GM23338 (cell line): Measurements from ENCODE around the gene CACNA2D2. TPM values are rescaled to one million over a fixed set of nuclear protein-coding genes. Genes with fewer than 3 reads are reported as not detected.

Source experiments
- ATAC-seq: fragments of 200-7000 bp; cut with Tn5 transposase; 3 replicates; pipeline ENCODE4 v1.9.1; 2020
- DNase-seq: peaks from one replicate; pipeline ENCODE4 v3.0.0-alpha.2; 2015; ENCODE audit warnings: low spot score
- H2AFZ ChIP-seq: fragments of 200-600 bp; sonication (generic); 2 replicates; pipeline ENCODE4 v1.8.0; 2016; ENCODE audit warnings: antibody characterized with exemption, mild to moderate bottlenecking, moderate library complexity
- H3F3A ChIP-seq: fragments of 200-600 bp; sonication (generic); replicated peaks from 2 replicates; pipeline ENCODE4 v1.8.0; 2017; ENCODE audit warnings: antibody characterized with exemption, mixed run types, low read depth
- H3K27ac ChIP-seq: fragments of 200-600 bp; sonication (generic); 2 replicates; pipeline ENCODE4 v1.6.1; 2016; ENCODE audit warnings: low read depth
- H3K27me3 ChIP-seq: fragments of 200-600 bp; sonication (generic); 2 replicates; pipeline ENCODE4 v1.8.0; 2016; ENCODE audit warnings: mild to moderate bottlenecking, mixed run types, moderate library complexity; ENCODE audit not compliant: insufficient read depth
- H3K36me3 ChIP-seq: fragments of 200-600 bp; sonication (generic); 2 replicates; pipeline ENCODE4 v1.8.0; 2016; ENCODE audit warnings: mild to moderate bottlenecking; ENCODE audit not compliant: insufficient read depth
- H3K4me1 ChIP-seq: fragments of 200-600 bp; sonication (generic); 2 replicates; pipeline ENCODE4 v1.8.0; 2016; ENCODE audit warnings: mild to moderate bottlenecking, moderate library complexity; ENCODE audit not compliant: insufficient read depth
- H3K4me2 ChIP-seq: fragments of 200-600 bp; sonication (generic); 2 replicates; pipeline ENCODE4 v1.7.1; 2017; ENCODE audit warnings: mixed run types
- H3K4me3 ChIP-seq: fragments of 200-600 bp; sonication (generic); 2 replicates; pipeline ENCODE4 v1.6.1; 2016; ENCODE audit warnings: mixed run types
- H3K79me2 ChIP-seq: fragments of 200-600 bp; sonication (generic); replicated peaks from 2 replicates; pipeline ENCODE4 v1.8.0; 2017; ENCODE audit warnings: mild to moderate bottlenecking; ENCODE audit not compliant: insufficient read depth
- H3K9me2 ChIP-seq: fragments of 200-600 bp; sonication (generic); 2 replicates; pipeline ENCODE4 v1.8.0; 2017; ENCODE audit not compliant: insufficient read depth
- H4K20me1 ChIP-seq: fragments of 200-600 bp; sonication (generic); replicated peaks from 2 replicates; pipeline ENCODE4 v1.8.0; 2017; ENCODE audit warnings: mild to moderate bottlenecking; ENCODE audit not compliant: insufficient read depth
- H3K27ac Mint-ChIP-seq: 2 replicates; pipeline ENCODE4 v1.8.0; 2020; ENCODE audit warnings: inconsistent platforms, mild to moderate bottlenecking, moderate library complexity, mixed read lengths
- H3K27me3 Mint-ChIP-seq: 3 replicates; pipeline ENCODE4 v1.8.0; 2022; ENCODE audit warnings: low read depth, mild to moderate bottlenecking, moderate library complexity, mixed read lengths, inconsistent platforms; ENCODE audit not compliant: insufficient read depth, poor library complexity
- H3K36me3 Mint-ChIP-seq: 3 replicates; pipeline ENCODE4 v1.8.0; 2021; ENCODE audit warnings: low read depth, mild to moderate bottlenecking, inconsistent platforms, moderate library complexity, mixed read lengths
- H3K4me1 Mint-ChIP-seq: 3 replicates; pipeline ENCODE4 v1.8.0; 2020; ENCODE audit warnings: mild to moderate bottlenecking, inconsistent platforms, mixed read lengths
- H3K4me3 Mint-ChIP-seq: 3 replicates; pipeline ENCODE4 v1.8.0; 2021; ENCODE audit warnings: moderate library complexity, mild to moderate bottlenecking, inconsistent platforms, mixed read lengths
- H3K9me3 Mint-ChIP-seq: 3 replicates; pipeline ENCODE4 v1.8.0; 2020; ENCODE audit warnings: moderate library complexity, mild to moderate bottlenecking, inconsistent platforms, mixed read lengths
- CREB1 ChIP-seq: fragments of 250-450 bp; sonication (Bioruptor Pico); IDR thresholded peaks from 2 replicates; pipeline ENCODE4 v1.5.0; 2020; ENCODE audit warnings: low read depth, mild to moderate bottlenecking, moderate library complexity
- CTCF ChIP-seq, 2 experiments: fragments of 200-600 bp in 1 of 2; sonication (generic) in 1 of 2; conservative IDR thresholded peaks; 2 replicates each; pipeline versions ENCODE4 v1.5.1 to v1.6.1; 2016 to 2017; ENCODE audit warnings: antibody characterized with exemption in 2 of 2, low read depth in 2 of 2, mild to moderate bottlenecking in 2 of 2, moderate library complexity in 1 of 2
- EZH2 ChIP-seq: fragments of 200-600 bp; sonication (generic); IDR thresholded peaks from one replicate; pipeline ENCODE4 v1.8.0; 2017; ENCODE audit warnings: antibody characterized with exemption, mild to moderate bottlenecking, low read depth; ENCODE audit not compliant: unreplicated experiment
- JUNB ChIP-seq: IDR thresholded peaks from one replicate; pipeline ENCODE4 v1.6.1; 2016; ENCODE audit warnings: antibody characterized with exemption; ENCODE audit not compliant: unreplicated experiment
- NANOG ChIP-seq: IDR thresholded peaks from 2 replicates; pipeline ENCODE4 v1.6.1; 2016; ENCODE audit warnings: antibody characterized with exemption, borderline replicate concordance
- POLR2AphosphoS5 ChIP-seq: IDR thresholded peaks from 2 replicates; pipeline ENCODE4 v1.6.1; 2016; ENCODE audit warnings: antibody characterized with exemption, low read depth
- REST ChIP-seq: IDR thresholded peaks from one replicate; pipeline ENCODE4 v1.6.1; 2018; ENCODE audit warnings: antibody characterized with exemption; ENCODE audit not compliant: unreplicated experiment
- ZNF114 ChIP-seq: fragments of 250-450 bp; sonication (Bioruptor Pico); IDR thresholded peaks from 2 replicates; pipeline ENCODE4 v1.5.0; 2020; ENCODE audit warnings: mild to moderate bottlenecking, moderate library complexity
- ZNF331 ChIP-seq: fragments of 250-450 bp; sonication (Bioruptor Pico); IDR thresholded peaks from 2 replicates; pipeline ENCODE4 v1.5.0; 2020; ENCODE audit warnings: low read depth, mild to moderate bottlenecking, moderate library complexity
- ZNF462 ChIP-seq: fragments of 250-450 bp; sonication (Bioruptor Pico); IDR thresholded peaks from 2 replicates; pipeline ENCODE4 v1.5.0; 2020; ENCODE audit warnings: mild to moderate bottlenecking, moderate library complexity
- polyA plus RNA-seq: library from polyadenylated mRNA; unstranded; fragments of >200 nt; fragmentation: Nextera tagmentation; extraction: Ambion mirVana; gene quantifications from 2 replicates; pipeline ENCODE4 v1.2.1, GENCODE V29; 2016
- total RNA-seq: library from RNA; depleted of rRNA; stranded (reverse); fragments of >200 nt; shearing (Covaris generic); gene quantifications from 2 replicates; pipeline ENCODE4 v1.2.3, GENCODE V29; 2014

Gene CACNA2D2
- total and polyA plus RNA-seq, 2 experiments from 2014 or later: 4.7 to 11.4 TPM

- no peaks in the 10 kb centered on the region for H3K79me2 ChIP-seq
- Mint-ChIP-seq H3K4me3 (peak overlapping the region; percentile 77), H3K4me1 (peaks cover 9% of the 10 kb centered on the region; the same call in 2 of the 3 replicates), H3K9me3 (no peaks in the 10 kb centered on the region; the same call in 2 of the 3 replicates), H3K36me3 (no peaks in the 10 kb centered on the region), H3K27me3 (peaks cover 20% of the 10 kb centered on the region), H3K27ac (no peak overlapping the region)
- H3K4me2 ChIP-seq: peak overlapping the region; percentile 81
- H2AFZ ChIP-seq: peak overlapping the region; percentile 76
- no peaks in the 10 kb centered on the region for H3K36me3 ChIP-seq
- H3K9me2 ChIP-seq: no peaks in the 10 kb centered on the region
- no peak for TF ChIP-seq ZNF331 (CRISPR knock-in tag)
- no peak for TF ChIP-seq NANOG
- TF ChIP-seq ZNF462 (CRISPR knock-in tag): no peak
- no peak for TF ChIP-seq POLR2AphosphoS5
- no peak for TF ChIP-seq CREB1 (CRISPR knock-in tag)
- no peak for TF ChIP-seq REST
- no peak for TF ChIP-seq ZNF114
- TF ChIP-seq JUNB: no peak
- TF ChIP-seq CTCF (conservative IDR thresholded peaks at IDR 0.05; ENCODE audit: low read depth in 2 of 2): no peak
- no peak for TF ChIP-seq EZH2
- H3F3A ChIP-seq: 0 out of 2 replicates have a peak, but pooled peaks cover 5% of the 10 kb centered on the region
- H4K20me1 ChIP-seq: no peaks in the 10 kb centered on the region
- peak overlapping the region; percentile 78 for H3K4me3 ChIP-seq
- H3K27ac ChIP-seq: no peak overlapping the region
- H3K4me1 ChIP-seq: no peaks in the 10 kb centered on the region
- DNase-seq (peak; percentile 75), ATAC-seq (peak; percentile 61)
- peaks cover 11% of the 10 kb centered on the region; the same call in 1 of the 2 replicates for H3K27me3 ChIP-seq
Measured at GRCh38 chr3:50364573-50365079, 138.8 kb downstream of the CACNA2D2 start.
